ENCODE data around the gene KHK.

GRCh38 chr2:27089111-27089954 is 2.8 kb downstream of the KHK start:
- no peak for TF ChIP-seq CTCF (conservative IDR thresholded peaks at IDR 0.05)
- no peak for TF ChIP-seq ZFX (IDR thresholded peaks at IDR 0.05)

Data from C4-2B (cell line).